Thyroid gland (tissue), 4 donors: ENCODE results near the gene CDCA8.

Source experiments
- CTCF ChIP-seq, 6 experiments: fragments of 200-600 bp in 3 of 6; fragments of 450-650 bp in 3 of 6; sonication (generic) in 3 of 6; IDR thresholded peaks; one replicate each; pipeline ENCODE4 v1.5.1; 2016 to 2019; ENCODE audit warnings: antibody characterized with exemption in 6 of 6, mild to moderate bottlenecking in 2 of 6, inconsistent platforms in 1 of 6, moderate library complexity in 1 of 6
- POLR2A ChIP-seq, 2 donors: fragments of 450-650 bp; IDR thresholded peaks; one replicate each; pipeline ENCODE4 v1.6.1; 2017; ENCODE audit warnings: antibody characterized with exemption in 2 of 2, mild to moderate bottlenecking in 2 of 2, moderate library complexity in 1 of 2

GRCh38 chr1:37731312-37732019 lies 39.1 kb downstream of the CDCA8 start:
- no peak for TF ChIP-seq CTCF (IDR thresholded peaks at IDR 0.05)
- TF ChIP-seq POLR2A (IDR thresholded peaks at IDR 0.05): no peak
